ENCODE data around the gene TMPRSS3.

- TF ChIP-seq TAF1 (IDR thresholded peaks at IDR 0.05; ENCODE audit: low read depth, low read length) (no peak), POLR2A (IDR thresholded peaks at IDR 0.05; ENCODE audit: low read depth, low read length) (no peak), POLR2AphosphoS5 (IDR thresholded peaks at IDR 0.05; ENCODE audit: low read depth, low read length) (no peak)
Observed at GRCh38 chr21:42438316-42439205, 42.7 kb upstream of the TMPRSS3 start.
